Measurements from ENCODE around the gene CLEC18B.
"Not testable (repeated sequence)": the region's sequence is repeated elsewhere in the genome, so short reads cannot be mapped to it uniquely, and the experiment has no call there.

CLEC18B gene

GRCh38 chr16:74446866-74447265 lies 25.6 kb upstream of the CLEC18B start:
- no peak for TF ChIP-seq CTCF (IDR thresholded peaks at IDR 0.05; ENCODE audit: low read depth, low read length, missing control alignments)
- DNase-seq (ENCODE audit: extremely low read depth, low read depth) = no peak

GRCh38 chr16:74443624-74444346 lies 22.5 kb upstream of the CLEC18B start:
- H3K4me3 ChIP-seq (replicated peaks; ENCODE audit: low read depth, low read length); DNase-seq (ENCODE audit: extremely low read depth, low read depth): not testable (repeated sequence)

More at GRCh38 chr16:74446866-74447265, 25.6 kb upstream of the CLEC18B start:
- no peak overlapping the region for H3K4me3 ChIP-seq (replicated peaks; ENCODE audit: low read depth, low read length)

GRCh38 chr16:74439685-74440084 lies 18.4 kb upstream of the CLEC18B start:
- TF ChIP-seq CTCF (IDR thresholded peaks at IDR 0.05; ENCODE audit: low read depth, low read length, missing control alignments) = no peak
- H3K4me3 ChIP-seq (replicated peaks; ENCODE audit: low read depth, low read length) = no peak overlapping the region
- no peak for DNase-seq (ENCODE audit: extremely low read depth, low read depth)

GRCh38 chr16:74438492-74438979 lies 17.3 kb upstream of the CLEC18B start:
- DNase-seq (ENCODE audit: extremely low read depth, low read depth) = no peak
- TF ChIP-seq CTCF (IDR thresholded peaks at IDR 0.05; ENCODE audit: low read depth, low read length, missing control alignments) = no peak

GRCh38 chr16:74431516-74431915 lies 10.2 kb upstream of the CLEC18B start:
- no peak for TF ChIP-seq CTCF (IDR thresholded peaks at IDR 0.05; ENCODE audit: low read depth, low read length, missing control alignments)
- no peak overlapping the region for H3K4me3 ChIP-seq (replicated peaks; ENCODE audit: low read depth, low read length)
- DNase-seq (ENCODE audit: extremely low read depth, low read depth) = no peak

More at GRCh38 chr16:74438492-74438979, 17.3 kb upstream of the CLEC18B start:
- no peak overlapping the region for H3K4me3 ChIP-seq (replicated peaks; ENCODE audit: low read depth, low read length)

- H3K4me3 ChIP-seq (replicated peaks; ENCODE audit: low read depth, low read length); DNase-seq (ENCODE audit: extremely low read depth, low read depth): not testable (repeated sequence)
- TF ChIP-seq CTCF (IDR thresholded peaks at IDR 0.05; ENCODE audit: low read depth, low read length, missing control alignments) = peak; percentile 69
Observed at GRCh38 chr16:74430036-74430712, 8.9 kb upstream of the CLEC18B start.

GRCh38 chr16:74428493-74428892 lies 7.2 kb upstream of the CLEC18B start:
- not testable (repeated sequence) for H3K4me3 ChIP-seq (replicated peaks; ENCODE audit: low read depth, low read length); DNase-seq (ENCODE audit: extremely low read depth, low read depth)

- H3K4me3 ChIP-seq (replicated peaks; ENCODE audit: low read depth, low read length); DNase-seq (ENCODE audit: extremely low read depth, low read depth): not testable (repeated sequence)
Observed at GRCh38 chr16:74425751-74426150, 4.5 kb upstream of the CLEC18B start.

GRCh38 chr16:74423721-74424120 lies 2.4 kb upstream of the CLEC18B start:
- not testable (repeated sequence) for DNase-seq (ENCODE audit: extremely low read depth, low read depth); H3K4me3 ChIP-seq (replicated peaks; ENCODE audit: low read depth, low read length)

GRCh38 chr16:74422086-74422485 lies 808 bp upstream of the CLEC18B start:
- not testable (repeated sequence) for DNase-seq (ENCODE audit: extremely low read depth, low read depth)

GRCh38 chr16:74421482-74421785 lies 156 bp upstream of the CLEC18B start:
- not testable (repeated sequence) for DNase-seq (ENCODE audit: extremely low read depth, low read depth); H3K4me3 ChIP-seq (replicated peaks; ENCODE audit: low read depth, low read length)

More at GRCh38 chr16:74422086-74422485, 808 bp upstream of the CLEC18B start:
- not testable (repeated sequence) for H3K4me3 ChIP-seq (replicated peaks; ENCODE audit: low read depth, low read length)

- DNase-seq (ENCODE audit: extremely low read depth, low read depth); H3K4me3 ChIP-seq (replicated peaks; ENCODE audit: low read depth, low read length): not testable (repeated sequence)
Observed at GRCh38 chr16:74419811-74420210, 1.5 kb downstream of the CLEC18B start.
